Liver (tissue), 9 donors: ENCODE data around the gene B3GAT1. TPM values are rescaled to one million over a fixed set of nuclear protein-coding genes. Genes with fewer than 3 reads are reported as not detected.

Source experiments
- DNase-seq: peaks from one replicate; pipeline ENCODE4 v3.0.0-alpha.2; 2017; ENCODE audit warnings: low spot score
- H3K27ac ChIP-seq, 2 donors: one replicate each; pipeline ENCODE4 v1.7.0; 2013; ENCODE audit warnings: inconsistent platforms in 2 of 2, low read length in 2 of 2, control low read depth in 1 of 2, low read depth in 1 of 2, mild to moderate bottlenecking in 1 of 2
- H3K27me3 ChIP-seq, 4 donors: one replicate each; pipeline versions ENCODE4 v1.6.1 to v1.7.0; 2013; ENCODE audit warnings: low read length in 3 of 4, inconsistent platforms in 1 of 4, mild to moderate bottlenecking in 1 of 4, moderate library complexity in 1 of 4; ENCODE audit not compliant: control insufficient read depth in 4 of 4, insufficient read depth in 4 of 4
- H3K36me3 ChIP-seq, 4 donors: one replicate each; pipeline versions ENCODE4 v1.6.1 to v1.7.0; 2013; ENCODE audit warnings: low read length in 3 of 4, mild to moderate bottlenecking in 3 of 4, low read depth in 1 of 4, moderate library complexity in 1 of 4; ENCODE audit not compliant: control insufficient read depth in 4 of 4, insufficient read depth in 3 of 4
- H3K4me1 ChIP-seq, 4 donors: one replicate each; pipeline versions ENCODE4 v1.6.1 to v1.7.0; 2013; ENCODE audit warnings: low read length in 3 of 4, mild to moderate bottlenecking in 3 of 4, moderate library complexity in 1 of 4; ENCODE audit not compliant: control insufficient read depth in 4 of 4, insufficient read depth in 4 of 4
- H3K4me3 ChIP-seq, 3 donors: one replicate each; pipeline versions ENCODE4 v1.6.1 to v1.7.0; 2013; ENCODE audit warnings: low read length in 3 of 3, control low read depth in 1 of 3, low read depth in 1 of 3, mild to moderate bottlenecking in 1 of 3
- H3K9ac ChIP-seq, 2 donors: one replicate each; pipeline ENCODE4 v1.7.0; 2013; ENCODE audit warnings: low read length in 2 of 2, mild to moderate bottlenecking in 2 of 2, moderate library complexity in 2 of 2, control low read depth in 1 of 2, low read depth in 1 of 2
- H3K9me3 ChIP-seq, 4 donors: one replicate each; pipeline versions ENCODE4 v1.6.1 to v1.7.0; 2013; ENCODE audit warnings: low read length in 3 of 4; ENCODE audit not compliant: control insufficient read depth in 4 of 4
- EGR1 ChIP-seq, 2 donors: IDR thresholded peaks; 2 replicates each; pipeline ENCODE4 v1.6.1; 2016 to 2018; ENCODE audit warnings: antibody characterized with exemption in 2 of 2, low read depth in 2 of 2
- FOXA1 ChIP-seq: IDR thresholded peaks from 2 replicates; pipeline ENCODE4 v1.6.1; 2016; ENCODE audit warnings: antibody characterized with exemption
- FOXA2 ChIP-seq: IDR thresholded peaks from 2 replicates; pipeline ENCODE4 v1.6.1; 2016; ENCODE audit warnings: antibody characterized with exemption
- GABPA ChIP-seq, 2 donors: IDR thresholded peaks in 1 of 2; conservative IDR thresholded peaks in 1 of 2; 2 replicates each; pipeline ENCODE4 v1.6.1; 2016; ENCODE audit warnings: antibody characterized with exemption in 2 of 2, mild to moderate bottlenecking in 1 of 2, moderate library complexity in 1 of 2
- HNF4A ChIP-seq, 2 donors: conservative IDR thresholded peaks; 2 replicates each; pipeline ENCODE4 v1.6.1; 2016; ENCODE audit warnings: antibody characterized with exemption in 2 of 2, mild to moderate bottlenecking in 2 of 2
- HNF4G ChIP-seq: IDR thresholded peaks from 2 replicates; pipeline ENCODE4 v1.6.1; 2016; ENCODE audit warnings: antibody characterized with exemption
- RAD21 ChIP-seq, 2 donors: IDR thresholded peaks; 2 replicates each; pipeline ENCODE4 v1.6.1; 2016; ENCODE audit warnings: antibody characterized with exemption in 2 of 2, mild to moderate bottlenecking in 2 of 2
- RXRA ChIP-seq, 2 donors: IDR thresholded peaks; 2 replicates each; pipeline ENCODE4 v1.6.1; 2017 to 2018; ENCODE audit warnings: antibody characterized with exemption in 2 of 2, mild to moderate bottlenecking in 1 of 2
- SP1 ChIP-seq: IDR thresholded peaks from 2 replicates; pipeline ENCODE4 v1.6.1; 2018; ENCODE audit warnings: antibody characterized with exemption, mild to moderate bottlenecking
- TAF1 ChIP-seq: conservative IDR thresholded peaks from 2 replicates; pipeline ENCODE4 v1.6.1; 2016; ENCODE audit warnings: antibody characterized with exemption, mild to moderate bottlenecking
- WGBS: extraction: QIAGEN DNeasy Blood & Tissue Kit; methylation state at CpG from one replicate; pipeline ENCODE4 v1.1.7; 2013; 5-methylcytosine and 5-hydroxymethylcytosine counted together
- polyA plus RNA-seq, 2 donors: library from polyadenylated mRNA; stranded (reverse) in 1 of 2; unstranded in 1 of 2; fragments of 200-250 nt in 1 of 2; fragments of >200 nt in 1 of 2; fragmentation: Nextera tagmentation in 1 of 2; extraction: Ambion mirVana in 1 of 2; gene quantifications; one replicate each; pipeline versions ENCODE4 v1.2.1 to v1.2.3, GENCODE V29; 2013 to 2015
- total RNA-seq, 2 donors: library from RNA; depleted of rRNA; stranded (reverse); fragments of >200 nt; gene quantifications; one replicate each; pipeline ENCODE4 v1.2.3, GENCODE V29; 2014
- TF ChIP-seq, protein P1 (sequence below): IDR thresholded peaks from 2 replicates; pipeline ENCODE4 v1.6.1; 2016; ENCODE audit warnings: antibody characterized with exemption
- TF ChIP-seq, protein P2 (sequence below): IDR thresholded peaks from 2 replicates; pipeline ENCODE4 v1.6.1; 2016; ENCODE audit warnings: antibody characterized with exemption, mild to moderate bottlenecking
- TF ChIP-seq, protein P3 (sequence below): fragments of 150-350 bp; IDR thresholded peaks from 2 replicates; pipeline ENCODE4 v1.5.1; 2017; ENCODE audit warnings: improper control_type of control experiment, low read depth, low read length; ENCODE audit not compliant: missing input control
- TF ChIP-seq, protein P4 (sequence below): IDR thresholded peaks from 2 replicates; pipeline ENCODE4 v1.6.1; 2016; ENCODE audit warnings: antibody characterized with exemption
- TF ChIP-seq, protein P5 (sequence below): IDR thresholded peaks from 2 replicates; pipeline ENCODE4 v1.6.1; 2016; ENCODE audit warnings: antibody characterized with exemption
- donor health status: healthy.
- donor health status: healthy.
- donor health status: healthy.
- donor health status: healthy.
- donor health status: healthy.

Gene B3GAT1
- total and polyA plus RNA-seq, 4 donors, result 0.13 to 6.6 (median 0.25) TPM; not detected in 1

DNA sequence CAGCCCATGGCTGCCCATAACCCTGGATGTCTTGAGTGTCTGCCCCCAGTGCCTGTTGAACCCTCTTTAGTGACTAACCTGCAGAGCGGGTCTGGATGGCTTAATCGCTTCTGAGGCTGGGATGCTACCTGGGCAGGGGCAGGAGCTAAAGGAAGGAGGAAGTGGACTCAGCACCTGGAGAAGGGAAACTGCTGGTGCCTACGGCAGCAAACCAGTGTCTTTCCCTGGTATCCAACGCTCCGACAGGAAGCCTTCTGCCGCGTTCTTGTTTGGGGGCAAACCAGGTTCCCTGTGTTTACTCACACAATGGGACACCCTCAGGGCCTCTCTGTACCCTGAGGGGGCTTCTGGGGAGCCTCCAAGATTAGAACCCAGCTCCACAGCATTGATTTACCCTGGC is 38.1 kb upstream of the B3GAT1 start:
- no peaks in the 10 kb centered on the region for H3K36me3 ChIP-seq
- DNase-seq, result no peak
- no peaks in the 10 kb centered on the region for H3K9me3 ChIP-seq
- H3K27me3 ChIP-seq, result no peaks in the 10 kb centered on the region
- no peak overlapping the region for H3K9ac ChIP-seq
- no peak for TF ChIP-seq FOXA1
- TF ChIP-seq, protein P1, sequence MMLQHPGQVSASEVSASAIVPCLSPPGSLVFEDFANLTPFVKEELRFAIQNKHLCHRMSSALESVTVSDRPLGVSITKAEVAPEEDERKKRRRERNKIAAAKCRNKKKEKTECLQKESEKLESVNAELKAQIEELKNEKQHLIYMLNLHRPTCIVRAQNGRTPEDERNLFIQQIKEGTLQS, result no peak
- TF ChIP-seq, protein P2, sequence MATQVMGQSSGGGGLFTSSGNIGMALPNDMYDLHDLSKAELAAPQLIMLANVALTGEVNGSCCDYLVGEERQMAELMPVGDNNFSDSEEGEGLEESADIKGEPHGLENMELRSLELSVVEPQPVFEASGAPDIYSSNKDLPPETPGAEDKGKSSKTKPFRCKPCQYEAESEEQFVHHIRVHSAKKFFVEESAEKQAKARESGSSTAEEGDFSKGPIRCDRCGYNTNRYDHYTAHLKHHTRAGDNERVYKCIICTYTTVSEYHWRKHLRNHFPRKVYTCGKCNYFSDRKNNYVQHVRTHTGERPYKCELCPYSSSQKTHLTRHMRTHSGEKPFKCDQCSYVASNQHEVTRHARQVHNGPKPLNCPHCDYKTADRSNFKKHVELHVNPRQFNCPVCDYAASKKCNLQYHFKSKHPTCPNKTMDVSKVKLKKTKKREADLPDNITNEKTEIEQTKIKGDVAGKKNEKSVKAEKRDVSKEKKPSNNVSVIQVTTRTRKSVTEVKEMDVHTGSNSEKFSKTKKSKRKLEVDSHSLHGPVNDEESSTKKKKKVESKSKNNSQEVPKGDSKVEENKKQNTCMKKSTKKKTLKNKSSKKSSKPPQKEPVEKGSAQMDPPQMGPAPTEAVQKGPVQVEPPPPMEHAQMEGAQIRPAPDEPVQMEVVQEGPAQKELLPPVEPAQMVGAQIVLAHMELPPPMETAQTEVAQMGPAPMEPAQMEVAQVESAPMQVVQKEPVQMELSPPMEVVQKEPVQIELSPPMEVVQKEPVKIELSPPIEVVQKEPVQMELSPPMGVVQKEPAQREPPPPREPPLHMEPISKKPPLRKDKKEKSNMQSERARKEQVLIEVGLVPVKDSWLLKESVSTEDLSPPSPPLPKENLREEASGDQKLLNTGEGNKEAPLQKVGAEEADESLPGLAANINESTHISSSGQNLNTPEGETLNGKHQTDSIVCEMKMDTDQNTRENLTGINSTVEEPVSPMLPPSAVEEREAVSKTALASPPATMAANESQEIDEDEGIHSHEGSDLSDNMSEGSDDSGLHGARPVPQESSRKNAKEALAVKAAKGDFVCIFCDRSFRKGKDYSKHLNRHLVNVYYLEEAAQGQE, result no peak
- TF ChIP-seq, protein P3, sequence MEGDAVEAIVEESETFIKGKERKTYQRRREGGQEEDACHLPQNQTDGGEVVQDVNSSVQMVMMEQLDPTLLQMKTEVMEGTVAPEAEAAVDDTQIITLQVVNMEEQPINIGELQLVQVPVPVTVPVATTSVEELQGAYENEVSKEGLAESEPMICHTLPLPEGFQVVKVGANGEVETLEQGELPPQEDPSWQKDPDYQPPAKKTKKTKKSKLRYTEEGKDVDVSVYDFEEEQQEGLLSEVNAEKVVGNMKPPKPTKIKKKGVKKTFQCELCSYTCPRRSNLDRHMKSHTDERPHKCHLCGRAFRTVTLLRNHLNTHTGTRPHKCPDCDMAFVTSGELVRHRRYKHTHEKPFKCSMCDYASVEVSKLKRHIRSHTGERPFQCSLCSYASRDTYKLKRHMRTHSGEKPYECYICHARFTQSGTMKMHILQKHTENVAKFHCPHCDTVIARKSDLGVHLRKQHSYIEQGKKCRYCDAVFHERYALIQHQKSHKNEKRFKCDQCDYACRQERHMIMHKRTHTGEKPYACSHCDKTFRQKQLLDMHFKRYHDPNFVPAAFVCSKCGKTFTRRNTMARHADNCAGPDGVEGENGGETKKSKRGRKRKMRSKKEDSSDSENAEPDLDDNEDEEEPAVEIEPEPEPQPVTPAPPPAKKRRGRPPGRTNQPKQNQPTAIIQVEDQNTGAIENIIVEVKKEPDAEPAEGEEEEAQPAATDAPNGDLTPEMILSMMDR, result no peak
- TF ChIP-seq HNF4A (conservative IDR thresholded peaks at IDR 0.05), result no peak
- TF ChIP-seq GABPA (IDR thresholded peaks at IDR 0.05 in 1 of 2, conservative IDR thresholded peaks at IDR 0.05 in 1 of 2), result no peak
- TF ChIP-seq RXRA (IDR thresholded peaks at IDR 0.05), result no peak
- TF ChIP-seq TAF1, result no peak
- TF ChIP-seq HNF4G, result no peak
- H3K4me3 ChIP-seq, result no peak overlapping the region
- 88% methylated on average over 7 of the region's 7 CpGs for WGBS
- no peaks in the 10 kb centered on the region for H3K4me1 ChIP-seq
- no peak overlapping the region for H3K27ac ChIP-seq

DNA sequence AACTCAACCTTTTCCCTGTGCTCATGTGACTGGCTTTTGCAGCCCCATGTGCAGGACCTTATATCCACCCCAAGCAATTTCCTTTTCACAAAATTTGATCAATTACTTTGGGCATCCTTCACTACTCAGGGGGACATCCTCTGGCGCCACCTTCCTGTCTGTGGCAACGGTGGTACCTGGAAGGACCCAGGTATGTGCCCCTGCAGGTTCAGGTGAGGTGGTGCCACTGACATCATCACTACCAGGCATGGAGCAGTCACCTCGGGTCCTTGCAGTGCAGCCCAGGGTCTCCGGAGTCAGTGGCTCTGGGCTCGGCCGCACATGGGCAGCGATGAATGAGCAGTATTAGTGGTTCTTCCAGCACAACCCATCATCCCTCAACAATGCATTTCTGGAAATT is 37.7 kb upstream of the B3GAT1 start:
- Histone ChIP-seq H3K9me3 (no peaks in the 10 kb centered on the region), H3K4me3 (no peak overlapping the region), H3K4me1 (no peaks in the 10 kb centered on the region), H3K27me3 (no peaks in the 10 kb centered on the region), H3K27ac (no peak overlapping the region), H3K9ac (no peak overlapping the region), H3K36me3 (no peaks in the 10 kb centered on the region)
- WGBS, result 74% methylated on average over 7 of the region's 7 CpGs
- no peak for DNase-seq
- TF ChIP-seq HNF4A (conservative IDR thresholded peaks at IDR 0.05) (no peak), FOXA2 (no peak), SP1 (no peak), RAD21 (IDR thresholded peaks at IDR 0.05) (peak; percentile 41 to 52), RXRA (IDR thresholded peaks at IDR 0.05) (no peak), EGR1 (IDR thresholded peaks at IDR 0.05; ENCODE audit: low read depth in 2 of 2) (no peak), HNF4G (no peak)
- TF ChIP-seq, protein P2, result no peak
- TF ChIP-seq, protein P1, result no peak
- TF ChIP-seq, protein P4, sequence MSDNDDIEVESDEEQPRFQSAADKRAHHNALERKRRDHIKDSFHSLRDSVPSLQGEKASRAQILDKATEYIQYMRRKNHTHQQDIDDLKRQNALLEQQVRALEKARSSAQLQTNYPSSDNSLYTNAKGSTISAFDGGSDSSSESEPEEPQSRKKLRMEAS, result no peak
- TF ChIP-seq, protein P5, sequence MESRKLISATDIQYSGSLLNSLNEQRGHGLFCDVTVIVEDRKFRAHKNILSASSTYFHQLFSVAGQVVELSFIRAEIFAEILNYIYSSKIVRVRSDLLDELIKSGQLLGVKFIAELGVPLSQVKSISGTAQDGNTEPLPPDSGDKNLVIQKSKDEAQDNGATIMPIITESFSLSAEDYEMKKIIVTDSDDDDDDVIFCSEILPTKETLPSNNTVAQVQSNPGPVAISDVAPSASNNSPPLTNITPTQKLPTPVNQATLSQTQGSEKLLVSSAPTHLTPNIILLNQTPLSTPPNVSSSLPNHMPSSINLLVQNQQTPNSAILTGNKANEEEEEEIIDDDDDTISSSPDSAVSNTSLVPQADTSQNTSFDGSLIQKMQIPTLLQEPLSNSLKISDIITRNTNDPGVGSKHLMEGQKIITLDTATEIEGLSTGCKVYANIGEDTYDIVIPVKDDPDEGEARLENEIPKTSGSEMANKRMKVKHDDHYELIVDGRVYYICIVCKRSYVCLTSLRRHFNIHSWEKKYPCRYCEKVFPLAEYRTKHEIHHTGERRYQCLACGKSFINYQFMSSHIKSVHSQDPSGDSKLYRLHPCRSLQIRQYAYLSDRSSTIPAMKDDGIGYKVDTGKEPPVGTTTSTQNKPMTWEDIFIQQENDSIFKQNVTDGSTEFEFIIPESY, result no peak
- TF ChIP-seq, protein P3, result peak; percentile 21
